Activated CD4-positive, alpha-beta T cell treated with anti-CD3 and anti-CD28 coated beads, Interleukin-2, amount 10 ng/mL, durations not matched to agents 24 days and 14 days (primary cell): Measurements from ENCODE around the gene LINGO4. TPM values are rescaled to one million over a fixed set of nuclear protein-coding genes. Genes with fewer than 3 reads are reported as not detected.
"Not testable (repeated sequence)": the region's sequence is repeated elsewhere in the genome, so short reads cannot be mapped to it uniquely, and the experiment has no call there.

ENCODE experiments used
- DNase-seq: peaks from one replicate; pipeline ENCODE4 v3.0.0; 2022
- H3K27ac Mint-ChIP-seq: one replicate; pipeline ENCODE4 v1.8.0; 2022; ENCODE audit warnings: mild to moderate bottlenecking, mixed read lengths
- H3K27me3 Mint-ChIP-seq: one replicate; pipeline ENCODE4 v1.8.0; 2022; ENCODE audit warnings: mixed read lengths
- H3K36me3 Mint-ChIP-seq: one replicate; pipeline ENCODE4 v1.8.0; 2022; ENCODE audit warnings: low read depth, mild to moderate bottlenecking, mixed read lengths
- H3K4me1 Mint-ChIP-seq: one replicate; pipeline ENCODE4 v1.8.0; 2021; ENCODE audit warnings: mixed read lengths
- H3K4me3 Mint-ChIP-seq: one replicate; pipeline ENCODE4 v1.8.0; 2022; ENCODE audit warnings: mild to moderate bottlenecking, moderate library complexity, mixed read lengths
- H3K9me3 Mint-ChIP-seq: one replicate; pipeline ENCODE4 v1.8.0; 2021; ENCODE audit warnings: mixed read lengths
- intact Hi-C: fragments of 100-400 bp; cut with micrococcal nuclease; formaldehyde crosslinking; loops from one replicate; pipeline ENCODE4 v1.15.1; 2023
- total RNA-seq: library from RNA; stranded (reverse); gene quantifications from 2 replicates; pipeline ENCODE4 v1.2.3, GENCODE V29; 2022

The LINGO4 gene
- total RNA-seq, 1 donor from 2014 or later = not detected

GRCh38 chr1:151777317-151777716 is 27.9 kb downstream of the LINGO4 start:
- Mint-ChIP-seq H3K27ac (no peak overlapping the region), H3K27me3 (no peaks in the 10 kb centered on the region), H3K4me1 (no peaks in the 10 kb centered on the region), H3K36me3 (peaks cover 28% of the 10 kb centered on the region), H3K9me3 (no peaks in the 10 kb centered on the region), H3K4me3 (no peak overlapping the region)
- DNase-seq = no peak
- intact Hi-C loops = no loop called here

GRCh38 chr1:151776665-151777062 is 28.6 kb downstream of the LINGO4 start:
- DNase-seq = no peak
- H3K27me3 Mint-ChIP-seq = no peaks in the 10 kb centered on the region
- no peaks in the 10 kb centered on the region for H3K4me1 Mint-ChIP-seq
- H3K9me3 Mint-ChIP-seq = no peaks in the 10 kb centered on the region
- intact Hi-C loops = no loop called here
- no peak overlapping the region for H3K27ac Mint-ChIP-seq
- peaks cover 28% of the 10 kb centered on the region for H3K36me3 Mint-ChIP-seq
- no peak overlapping the region for H3K4me3 Mint-ChIP-seq

GRCh38 chr1:151775894-151776664 is 29.1 kb downstream of the LINGO4 start:
- no peak for DNase-seq
- no peak overlapping the region for H3K27ac Mint-ChIP-seq
- H3K36me3 Mint-ChIP-seq = peaks cover 24% of the 10 kb centered on the region
- no peaks in the 10 kb centered on the region for H3K27me3 Mint-ChIP-seq
- H3K4me1 Mint-ChIP-seq = no peaks in the 10 kb centered on the region
- H3K4me3 Mint-ChIP-seq = no peak overlapping the region
- intact Hi-C loops = no loop called here
- H3K9me3 Mint-ChIP-seq = no peaks in the 10 kb centered on the region

- no peaks in the 10 kb centered on the region for H3K4me1 Mint-ChIP-seq
- DNase-seq = no peak
- intact Hi-C loops = no loop called here
- H3K36me3 Mint-ChIP-seq = peaks cover 20% of the 10 kb centered on the region
- no peaks in the 10 kb centered on the region for H3K9me3 Mint-ChIP-seq
- H3K4me3 Mint-ChIP-seq = no peak overlapping the region
- H3K27me3 Mint-ChIP-seq = no peaks in the 10 kb centered on the region
- H3K27ac Mint-ChIP-seq = no peak overlapping the region
Observed at GRCh38 chr1:151774256-151774922, 30.8 kb downstream of the LINGO4 start.

- Mint-ChIP-seq H3K4me3 (no peak overlapping the region), H3K9me3 (no peaks in the 10 kb centered on the region), H3K36me3 (peaks cover 20% of the 10 kb centered on the region), H3K27me3 (no peaks in the 10 kb centered on the region), H3K27ac (no peak overlapping the region), H3K4me1 (no peaks in the 10 kb centered on the region)
- DNase-seq = no peak
- intact Hi-C loops = no loop called here
Observed at GRCh38 chr1:151773702-151774101, 31.5 kb downstream of the LINGO4 start.

GRCh38 chr1:151769270-151769669 is 35.9 kb downstream of the LINGO4 start:
- H3K27me3 Mint-ChIP-seq, H3K27ac Mint-ChIP-seq, DNase-seq, H3K9me3 Mint-ChIP-seq, H3K36me3 Mint-ChIP-seq, intact Hi-C loops, H3K4me3 Mint-ChIP-seq: not testable (repeated sequence)
- peaks cover 10% of the 10 kb centered on the region for H3K4me1 Mint-ChIP-seq

- DNase-seq = not testable (repeated sequence)
Observed at GRCh38 chr1:151768351-151769066, 36.7 kb downstream of the LINGO4 start.

GRCh38 chr1:151763990-151764389 is 41.2 kb downstream of the LINGO4 start:
- Mint-ChIP-seq H3K27me3 (no peaks in the 10 kb centered on the region), H3K36me3 (peaks cover 33% of the 10 kb centered on the region), H3K27ac (peak overlapping the region; percentile 90), H3K4me1 (peaks cover 25% of the 10 kb centered on the region), H3K9me3 (no peaks in the 10 kb centered on the region), H3K4me3 (peak overlapping the region; percentile 91)
- intact Hi-C loops = loop anchor here (1.0 kb wide), 2 partner anchors 26 to 75 kb away; partner anchors contain the start of genes C2CD4D and TDRKH
- DNase-seq = no peak

More at GRCh38 chr1:151768351-151769066, 36.7 kb downstream of the LINGO4 start:
- H3K9me3 Mint-ChIP-seq, intact Hi-C loops, H3K27ac Mint-ChIP-seq, H3K27me3 Mint-ChIP-seq, H3K36me3 Mint-ChIP-seq, H3K4me3 Mint-ChIP-seq: not testable (repeated sequence)
- H3K4me1 Mint-ChIP-seq = peaks cover 18% of the 10 kb centered on the region

GRCh38 chr1:151762941-151763921 is 42.0 kb downstream of the LINGO4 start, which contains the start of gene MRPL9:
Gene MRPL9, minus strand, starts transcription at chr1:151763496. Its CDS starts 17 bp downstream, at chr1:151763479.
- H3K4me3 Mint-ChIP-seq = peak within 1 kb of the TSS; percentile 91
- no peaks in the 10 kb centered on the region for H3K27me3 Mint-ChIP-seq
- intact Hi-C loops = loop anchor here (1.0 kb wide), 2 partner anchors 27 to 76 kb away; partner anchors contain the start of genes C2CD4D and TDRKH
- H3K27ac Mint-ChIP-seq = peak within 1 kb of the TSS; percentile 90
- H3K36me3 Mint-ChIP-seq = peaks cover 35% of the 10 kb centered on the region
- no peaks in the 10 kb centered on the region for H3K9me3 Mint-ChIP-seq
- H3K4me1 Mint-ChIP-seq = peaks cover 22% of the 10 kb centered on the region
- peak; percentile 96 for DNase-seq

GRCh38 chr1:151760597-151761385 is 44.4 kb downstream of the LINGO4 start:
- H3K27me3 Mint-ChIP-seq = no peaks in the 10 kb centered on the region
- peaks cover 46% of the 10 kb centered on the region for H3K36me3 Mint-ChIP-seq
- H3K4me3 Mint-ChIP-seq = no peak overlapping the region
- DNase-seq = no peak
- H3K27ac Mint-ChIP-seq = no peak overlapping the region
- no peaks in the 10 kb centered on the region for H3K9me3 Mint-ChIP-seq
- intact Hi-C loops = no loop called here
- peaks cover 23% of the 10 kb centered on the region for H3K4me1 Mint-ChIP-seq

GRCh38 chr1:151759241-151759640 is 46.0 kb downstream of the LINGO4 start:
- H3K27me3 Mint-ChIP-seq = no peaks in the 10 kb centered on the region
- no peak overlapping the region for H3K27ac Mint-ChIP-seq
- intact Hi-C loops = no loop called here
- H3K4me3 Mint-ChIP-seq = no peak overlapping the region
- H3K36me3 Mint-ChIP-seq = peaks cover 48% of the 10 kb centered on the region
- peaks cover 21% of the 10 kb centered on the region for H3K4me1 Mint-ChIP-seq
- no peaks in the 10 kb centered on the region for H3K9me3 Mint-ChIP-seq
- DNase-seq = no peak

- DNase-seq = no peak
- no peak overlapping the region for H3K4me3 Mint-ChIP-seq
Observed at GRCh38 chr1:151756291-151756690, 48.9 kb downstream of the LINGO4 start.

More at GRCh38 chr1:151756291-151756690, 48.9 kb downstream of the LINGO4 start:
- H3K36me3 Mint-ChIP-seq = peaks cover 34% of the 10 kb centered on the region
- H3K9me3 Mint-ChIP-seq = no peaks in the 10 kb centered on the region
- H3K27ac Mint-ChIP-seq = no peak overlapping the region
- peaks cover 8% of the 10 kb centered on the region for H3K4me1 Mint-ChIP-seq
- peaks cover 4% of the 10 kb centered on the region for H3K27me3 Mint-ChIP-seq
- intact Hi-C loops = no loop called here
